GM12878 (cell line): ENCODE data around the gene SLC25A33. TPM values are rescaled to one million over a fixed set of nuclear protein-coding genes. Genes with fewer than 3 reads are reported as not detected.

Experiments used
- ATAC-seq: fragments of 200-7000 bp; cut with Tn5 transposase; 3 replicates; pipeline ENCODE4 v1.9.1; 2020; ENCODE audit warnings: mild to moderate bottlenecking, moderate library complexity
- BruUV-seq: library from RNA; stranded (reverse); fragments of 400-500 nt; replicated peaks from 2 replicates; lab custom pipeline; 2021; lab: Mats Ljungman, UMichigan
- CTCF ChIA-PET: fragments of 300-600 bp; sonication (Branson Sonifier 250); formaldehyde crosslinking; extraction: SDS; loops from one replicate; lab custom pipeline; 2021; ENCODE audit warnings: inconsistent platforms; lab: Yijun Ruan, JAX
- POLR2A ChIA-PET: fragments of 350-600 bp; formaldehyde crosslinking; extraction: SDS; loops from one replicate; lab custom pipeline; 2021; ENCODE audit warnings: inconsistent platforms; lab: Charles Lee
- RAD21 ChIA-PET: fragments of 300-600 bp; sonication (Branson Sonifier 250); formaldehyde crosslinking; loops from one replicate; lab custom pipeline; 2023; ENCODE audit warnings: antibody characterized with exemption; ENCODE audit not compliant: unreplicated experiment; lab: Charles Lee
- SMC1A ChIA-PET: fragments of 300-600 bp; sonication (Branson Sonifier 250); formaldehyde crosslinking; loops from one replicate; lab custom pipeline; 2023; ENCODE audit not compliant: unreplicated experiment, uncharacterized antibody; lab: Charles Lee
- DNase-seq: peaks from one replicate; pipeline ENCODE4 v3.0.0-alpha.2; 2011; ENCODE audit warnings: low read depth, low spot score
- FAIRE-seq: peaks from 3 replicates; lab custom pipeline; 2011; peaks lifted over from hg19 to GRCh38; lab: Jason Lieb, UNC
- H2AFZ ChIP-seq: 2 replicates; pipeline ENCODE4 v1.6.0; 2011; ENCODE audit warnings: low read depth, low read length, control low read depth; ENCODE audit not compliant: control insufficient read depth
- H3K27ac ChIP-seq: 2 replicates; pipeline ENCODE4 v1.5.1; 2011; ENCODE audit warnings: control low read depth; ENCODE audit not compliant: control insufficient read depth, insufficient read depth
- H3K27me3 ChIP-seq, 2 experiments: replicated peaks in 1 of 2; 2 replicates each; pipeline versions ENCODE4 v1.6.0 to v1.6.1; 2011; ENCODE audit warnings: low read length in 1 of 2; ENCODE audit not compliant: control insufficient read depth in 2 of 2, insufficient read depth in 2 of 2
- H3K36me3 ChIP-seq, 2 experiments: 2 replicates each; pipeline ENCODE4 v1.5.1; 2011; ENCODE audit warnings: low read length in 1 of 2; ENCODE audit not compliant: control insufficient read depth in 2 of 2, insufficient read depth in 2 of 2
- H3K4me1 ChIP-seq: 2 replicates; pipeline ENCODE4 v1.6.1; 2011; ENCODE audit warnings: mild to moderate bottlenecking, low read length, moderate library complexity, mixed read lengths; ENCODE audit not compliant: control insufficient read depth, insufficient read depth
- H3K4me2 ChIP-seq: 2 replicates; pipeline ENCODE4 v1.6.0; 2011; ENCODE audit warnings: control low read depth; ENCODE audit not compliant: control insufficient read depth, insufficient read depth
- H3K4me3 ChIP-seq: fragments of 200-600 bp; sonication (generic); 2 replicates; pipeline ENCODE4 v1.5.1; 2016
- H3K79me2 ChIP-seq: 2 replicates; pipeline ENCODE4 v1.6.0; 2011; ENCODE audit warnings: low read length; ENCODE audit not compliant: control insufficient read depth, insufficient read depth
- H3K9ac ChIP-seq: 2 replicates; pipeline ENCODE4 v1.8.0; 2011; ENCODE audit warnings: low read length, control low read depth, mixed read lengths; ENCODE audit not compliant: control insufficient read depth, insufficient read depth
- H3K9me3 ChIP-seq: replicated peaks from 3 replicates; pipeline ENCODE4 v1.5.1; 2011; ENCODE audit warnings: mild to moderate bottlenecking, low read length; ENCODE audit not compliant: control insufficient read depth, insufficient read depth
- H4K20me1 ChIP-seq: 2 replicates; pipeline ENCODE4 v1.6.0; 2011; ENCODE audit not compliant: control insufficient read depth, insufficient read depth
- ATF7 ChIP-seq: fragments of 450-650 bp; IDR thresholded peaks from 2 replicates; pipeline ENCODE4 v1.6.1; 2016; ENCODE audit warnings: low read depth, mild to moderate bottlenecking
- LARP7 ChIP-seq: fragments of 450-650 bp; IDR thresholded peaks from 2 replicates; pipeline ENCODE4 v1.6.1; 2017; ENCODE audit warnings: mild to moderate bottlenecking
- MTA3 ChIP-seq: IDR thresholded peaks from 2 replicates; pipeline ENCODE4 v1.6.1; 2012; ENCODE audit warnings: low read length, inconsistent platforms, borderline replicate concordance
- NR2F1 ChIP-seq: fragments of 450-650 bp; conservative IDR thresholded peaks from 2 replicates; pipeline ENCODE4 v1.6.1; 2017; ENCODE audit warnings: mild to moderate bottlenecking
- POLR2A ChIP-seq: IDR thresholded peaks from 2 replicates; pipeline ENCODE4 v1.6.1; 2011; ENCODE audit warnings: low read depth, mild to moderate bottlenecking, low read length
- POU2F2 ChIP-seq: IDR thresholded peaks from 3 replicates; pipeline ENCODE4 v1.6.1; 2011; ENCODE audit warnings: low read depth, mild to moderate bottlenecking, low read length, borderline replicate concordance
- PRDM15 ChIP-seq: fragments of 450-650 bp; formaldehyde crosslinking; IDR thresholded peaks from 2 replicates; pipeline ENCODE4 v1.4.0; 2020; ENCODE audit warnings: mild to moderate bottlenecking, moderate library complexity
- RAD21 ChIP-seq: IDR thresholded peaks from 2 replicates; pipeline ENCODE4 v1.6.1; 2011; ENCODE audit warnings: mild to moderate bottlenecking, low read depth, low read length, moderate library complexity; ENCODE audit not compliant: insufficient read depth
- RUNX3 ChIP-seq: IDR thresholded peaks from 2 replicates; pipeline ENCODE4 v1.6.1; 2012; ENCODE audit warnings: low read length, inconsistent platforms
- SREBF2 ChIP-seq: IDR thresholded peaks from 2 replicates; pipeline ENCODE4 v1.6.1; 2012; ENCODE audit warnings: mild to moderate bottlenecking, low read length
- STAT3 ChIP-seq: IDR thresholded peaks from 2 replicates; pipeline ENCODE4 v1.6.1; 2011; ENCODE audit warnings: low read depth, low read length, improper control_type of control experiment
- ZNF274 ChIP-seq: IDR thresholded peaks from one replicate; pipeline ENCODE4 v1.8.0; 2011; ENCODE audit not compliant: insufficient read length, insufficient read depth
- WGBS: methylation state at CpG from one replicate; pipeline ENCODE4 v1.1.6; 2016; ENCODE audit warnings: low lambda C conversion rate; ENCODE audit not compliant: insufficient replicate concordance, insufficient coverage; ENCODE audit errors: missing lambda C conversion rate; 5-methylcytosine and 5-hydroxymethylcytosine counted together
- in situ Hi-C: fragments of 300-500 bp; cut with MboI; formaldehyde crosslinking; loops from 9 replicates; pipeline ENCODE4 v1.14.3; 2018; ENCODE audit warnings: mixed read lengths
- intact Hi-C: fragments of 100-400 bp; cut with micrococcal nuclease; formaldehyde crosslinking; loops from one replicate; pipeline ENCODE4 v1.14.2; 2022; ENCODE audit not compliant: unreplicated experiment
- polyA plus RNA-seq, 11 experiments: library from polyadenylated mRNA; depleted of rRNA in 4 of 11; unstranded in 6 of 11; stranded (reverse) in 5 of 11; fragments of >200 nt; fragmentation: Nextera tagmentation in 4 of 11; fragmentation: Illumina TruSeq in 1 of 11; extraction: Ambion mirVana in 4 of 11; extraction: Trizol in 1 of 11; gene quantifications; 1 replicate in 1 of 11; 2 replicates in 10 of 11; pipeline versions ENCODE4 v1.2.1 to v1.2.3, GENCODE V29; 2011 to 2016; ENCODE audit warnings: inconsistent platforms in 2 of 11, missing spikeins in 2 of 11, low read depth in 1 of 11
- total RNA-seq, 4 experiments: library from RNA; depleted of rRNA in 3 of 4; stranded (reverse); fragments of >200 nt in 3 of 4; fragmentation: Illumina TruSeq in 1 of 4; extraction: Trizol in 1 of 4; gene quantifications; 2 replicates each; pipeline versions ENCODE4 v1.2.1 to v1.2.3, GENCODE V29; 2013 to 2021
- TF ChIP-seq, protein P1 (sequence below): fragments of 450-650 bp; IDR thresholded peaks from 2 replicates; pipeline ENCODE4 v1.6.1; 2016; ENCODE audit warnings: mild to moderate bottlenecking
- TF ChIP-seq, protein P2 (sequence below), 3 experiments: IDR thresholded peaks in 2 of 3; conservative IDR thresholded peaks in 1 of 3; 2 replicates each; pipeline ENCODE4 v1.5.1; 2011; ENCODE audit warnings: low read depth in 3 of 3, low read length in 3 of 3, mild to moderate bottlenecking in 3 of 3, control low read depth in 2 of 3, moderate library complexity in 2 of 3, inconsistent platforms in 1 of 3, mixed read lengths in 1 of 3; ENCODE audit not compliant: control insufficient read depth in 2 of 3, insufficient read depth in 1 of 3; ENCODE audit errors: extremely low read depth in 1 of 3

SLC25A33 gene
- total and polyA plus RNA-seq, 10 of the 15 experiments (the other 5 are each of a cell fraction or from before 2014, with no cell fraction given): 1.7 to 11.2 (median 8.4) TPM

DNA sequence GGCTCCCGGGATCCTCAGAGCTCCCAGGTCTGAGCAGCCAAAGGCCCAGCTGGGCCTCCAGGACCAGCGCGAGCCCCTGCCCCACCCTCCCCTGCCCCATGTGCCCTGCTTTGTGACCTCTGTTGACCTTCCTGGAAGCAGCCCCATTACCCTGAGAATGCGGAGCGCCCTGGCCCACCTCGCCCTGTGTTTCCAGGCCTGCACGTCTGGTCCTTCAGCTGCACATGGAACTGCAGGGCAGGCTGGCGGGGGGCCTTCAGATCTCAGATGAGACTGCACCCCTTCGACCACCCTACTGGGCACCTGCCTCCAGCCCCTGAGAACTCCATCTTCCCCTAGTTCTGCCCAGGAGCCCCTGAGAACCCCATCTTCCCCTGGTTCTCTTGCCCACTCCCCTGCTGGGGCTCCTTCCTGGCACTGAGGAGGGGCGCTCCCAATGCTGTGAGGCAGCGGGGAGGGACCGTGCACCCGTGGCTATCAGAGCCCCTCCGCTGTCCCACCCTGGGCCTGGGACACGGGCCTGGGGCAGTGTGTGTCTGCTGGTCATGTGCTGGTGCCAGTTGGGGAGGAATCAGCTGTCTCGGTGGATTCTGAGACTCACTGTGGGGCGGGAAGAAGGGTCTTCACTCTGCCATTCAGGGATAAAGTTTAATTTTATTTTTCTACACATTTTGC, 74.5 kb downstream of the SLC25A33 start (continued):
- TF ChIP-seq PRDM15 (CRISPR knock-in tag) (no peak), SREBF2 (no peak)

GRCh38 chr1:9615316-9616063, 76.2 kb downstream of the SLC25A33 start:
- no peak overlapping the region for H3K4me2 ChIP-seq
- H3K27ac ChIP-seq: no peak overlapping the region
- no TSS peak for BruUV-seq
- no peaks in the 10 kb centered on the region for H4K20me1 ChIP-seq
- WGBS: 46% methylated on average over 16 of the region's 16 CpGs
- CTCF ChIA-PET: interaction anchor here (0.6 to 5.3 kb wide), 35 partner anchors 8 to 854 kb away, joined by 3 to 42 read pairs (median 4); partner anchors contain the start of genes LZIC, NMNAT1 and TMEM201
- no peak overlapping the region for H3K9ac ChIP-seq
- H3K4me1 ChIP-seq: no peaks in the 10 kb centered on the region
- SMC1A ChIA-PET: interaction anchor here (0.8 to 3.7 kb wide), 14 partner anchors 12 to 303 kb away, joined by 3 to 45 read pairs (median 4); no protein-coding TSS in a partner anchor
- DNase-seq: no peak
- H3K4me3 ChIP-seq: no peak overlapping the region
- no peaks in the 10 kb centered on the region for H3K79me2 ChIP-seq
- ATAC-seq: peak; percentile 98
- H3K9me3 ChIP-seq: no peaks in the 10 kb centered on the region
- POLR2A ChIA-PET: interaction anchor here (0.8 to 1.7 kb wide), 5 partner anchors 11 to 40 kb away, joined by 3 to 7 read pairs (median 3); no protein-coding TSS in a partner anchor
- peak; percentile 80 for FAIRE-seq
- no peak overlapping the region for H2AFZ ChIP-seq
- H3K36me3 ChIP-seq: peaks cover 0 to 12% of the 10 kb centered on the region in 2 experiments; a peak in 2 of 4 replicates
- in situ Hi-C loops (no loop called here), intact Hi-C loops (no loop called here)
- H3K27me3 ChIP-seq: no peaks in the 10 kb centered on the region
- RAD21 ChIA-PET: interaction anchor here (0.6 to 5.1 kb wide), 16 partner anchors 13 to 253 kb away, joined by 3 to 51 read pairs (median 4); no protein-coding TSS in a partner anchor
- TF ChIP-seq RAD21 (peak; percentile 77), NR2F1 (no peak), LARP7 (no peak), RUNX3 (peak; percentile 18; the same call in 1 of the 2 replicates), ATF7 (no peak), ZNF274 (no peak), MTA3 (no peak), POLR2A (no peak), STAT3 (no peak), POU2F2 (no peak)
- TF ChIP-seq, protein P1, sequence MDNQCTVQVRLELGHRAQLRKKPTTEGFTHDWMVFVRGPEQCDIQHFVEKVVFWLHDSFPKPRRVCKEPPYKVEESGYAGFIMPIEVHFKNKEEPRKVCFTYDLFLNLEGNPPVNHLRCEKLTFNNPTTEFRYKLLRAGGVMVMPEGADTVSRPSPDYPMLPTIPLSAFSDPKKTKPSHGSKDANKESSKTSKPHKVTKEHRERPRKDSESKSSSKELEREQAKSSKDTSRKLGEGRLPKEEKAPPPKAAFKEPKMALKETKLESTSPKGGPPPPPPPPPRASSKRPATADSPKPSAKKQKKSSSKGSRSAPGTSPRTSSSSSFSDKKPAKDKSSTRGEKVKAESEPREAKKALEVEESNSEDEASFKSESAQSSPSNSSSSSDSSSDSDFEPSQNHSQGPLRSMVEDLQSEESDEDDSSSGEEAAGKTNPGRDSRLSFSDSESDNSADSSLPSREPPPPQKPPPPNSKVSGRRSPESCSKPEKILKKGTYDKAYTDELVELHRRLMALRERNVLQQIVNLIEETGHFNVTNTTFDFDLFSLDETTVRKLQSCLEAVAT: no peak
- TF ChIP-seq, protein P2, sequence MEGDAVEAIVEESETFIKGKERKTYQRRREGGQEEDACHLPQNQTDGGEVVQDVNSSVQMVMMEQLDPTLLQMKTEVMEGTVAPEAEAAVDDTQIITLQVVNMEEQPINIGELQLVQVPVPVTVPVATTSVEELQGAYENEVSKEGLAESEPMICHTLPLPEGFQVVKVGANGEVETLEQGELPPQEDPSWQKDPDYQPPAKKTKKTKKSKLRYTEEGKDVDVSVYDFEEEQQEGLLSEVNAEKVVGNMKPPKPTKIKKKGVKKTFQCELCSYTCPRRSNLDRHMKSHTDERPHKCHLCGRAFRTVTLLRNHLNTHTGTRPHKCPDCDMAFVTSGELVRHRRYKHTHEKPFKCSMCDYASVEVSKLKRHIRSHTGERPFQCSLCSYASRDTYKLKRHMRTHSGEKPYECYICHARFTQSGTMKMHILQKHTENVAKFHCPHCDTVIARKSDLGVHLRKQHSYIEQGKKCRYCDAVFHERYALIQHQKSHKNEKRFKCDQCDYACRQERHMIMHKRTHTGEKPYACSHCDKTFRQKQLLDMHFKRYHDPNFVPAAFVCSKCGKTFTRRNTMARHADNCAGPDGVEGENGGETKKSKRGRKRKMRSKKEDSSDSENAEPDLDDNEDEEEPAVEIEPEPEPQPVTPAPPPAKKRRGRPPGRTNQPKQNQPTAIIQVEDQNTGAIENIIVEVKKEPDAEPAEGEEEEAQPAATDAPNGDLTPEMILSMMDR (IDR thresholded peaks at IDR 0.05 in 2 of 3, conservative IDR thresholded peaks at IDR 0.05 in 1 of 3; ENCODE audit: control insufficient read depth in 2 of 3, extremely low read depth in 1 of 3, insufficient read depth in 1 of 3, low read depth in 3 of 3, low read length in 3 of 3): peak; percentile 95 to 96 (median 96)
